Mammary epithelial cell (primary cell): ENCODE measurements around the gene ZNF580.

Experiments
- CTCF ChIP-seq, 2 donors: IDR thresholded peaks in 1 of 2; conservative IDR thresholded peaks in 1 of 2; 2 replicates each; pipeline ENCODE4 v1.5.1; 2011 to 2012; ENCODE audit warnings: inconsistent platforms in 2 of 2, low read length in 2 of 2, mild to moderate bottlenecking in 2 of 2, control low read depth in 1 of 2, low read depth in 1 of 2; ENCODE audit not compliant: insufficient read depth in 1 of 2; ENCODE audit errors: extremely low read depth in 1 of 2
- EZH2 ChIP-seq: IDR thresholded peaks from 2 replicates; pipeline ENCODE4 v1.6.1; 2012; ENCODE audit warnings: low read length, inconsistent platforms, borderline replicate concordance

- no peak for TF ChIP-seq EZH2
- no peak for TF ChIP-seq CTCF (conservative IDR thresholded peaks at IDR 0.05 in 1 of 2, IDR thresholded peaks at IDR 0.05 in 1 of 2; ENCODE audit: extremely low read depth in 1 of 2, insufficient read depth in 1 of 2, low read depth in 1 of 2, low read length in 2 of 2)
Measured at GRCh38 chr19:55623130-55623529, 17.7 kb upstream of the ZNF580 start.
